HFF-Myc (cell line): ENCODE measurements around the gene SSBP3.

Experiments used
- DNase-seq: peaks from one replicate; pipeline ENCODE4 v3.0.0-alpha.2; 2011; ENCODE audit warnings: low read depth; ENCODE audit errors: extremely low read depth
- H3K4me3 ChIP-seq: replicated peaks from 2 replicates; pipeline ENCODE4 v1.5.1; 2011; ENCODE audit warnings: low read depth, mild to moderate bottlenecking, control low read depth, low read length
- CTCF ChIP-seq: IDR thresholded peaks from 2 replicates; pipeline ENCODE4 v1.5.1; 2012; ENCODE audit warnings: mild to moderate bottlenecking, low read depth, low read length, control low read depth; ENCODE audit errors: missing control alignments

Gene SSBP3

GRCh38 chr1:54342742-54343687, 63.2 kb downstream of the SSBP3 start:
- no peak for TF ChIP-seq CTCF
- no peak for DNase-seq
- no peak overlapping the region for H3K4me3 ChIP-seq

- no peak for TF ChIP-seq CTCF
- no peak for DNase-seq
- no peak overlapping the region for H3K4me3 ChIP-seq
Observed at GRCh38 chr1:54342288-54342687, 63.9 kb downstream of the SSBP3 start.

GRCh38 chr1:54341763-54342162, 64.4 kb downstream of the SSBP3 start:
- no peak for DNase-seq
- no peak for TF ChIP-seq CTCF
- H3K4me3 ChIP-seq, result no peak overlapping the region

- TF ChIP-seq CTCF, result no peak
- H3K4me3 ChIP-seq, result no peak overlapping the region
- no peak for DNase-seq
Observed at GRCh38 chr1:54340878-54341277, 65.3 kb downstream of the SSBP3 start.

GRCh38 chr1:54340434-54340833, 65.8 kb downstream of the SSBP3 start:
- no peak for TF ChIP-seq CTCF
- DNase-seq, result no peak
- no peak overlapping the region for H3K4me3 ChIP-seq

- no peak for TF ChIP-seq CTCF
- no peak for DNase-seq
- no peak overlapping the region for H3K4me3 ChIP-seq
Observed at GRCh38 chr1:54339126-54339525, 67.1 kb downstream of the SSBP3 start.
